Memory B cell (primary cell): ENCODE data around the gene ERBB2.

Experiments
- ATAC-seq: fragments of 150-1000 bp; cut with Tn5 transposase; 2 replicates; pipeline ENCODE4 v1.10.0; 2021; ENCODE audit warnings: low read depth, mild to moderate bottlenecking, moderate library complexity
- DNase-seq, 2 donors: peaks; one replicate each; pipeline ENCODE4 v3.0.0; 2022; ENCODE audit warnings: low spot score in 2 of 2
- H3K27ac Mint-ChIP-seq: one replicate; pipeline ENCODE4 v1.8.0; 2022; ENCODE audit warnings: mild to moderate bottlenecking, moderate library complexity, mixed read lengths
- H3K27me3 Mint-ChIP-seq: one replicate; pipeline ENCODE4 v1.8.0; 2022; ENCODE audit warnings: mixed read lengths
- H3K36me3 Mint-ChIP-seq: one replicate; pipeline ENCODE4 v1.8.0; 2022; ENCODE audit warnings: mild to moderate bottlenecking, mixed read lengths
- H3K4me1 Mint-ChIP-seq: one replicate; pipeline ENCODE4 v1.8.0; 2022; ENCODE audit warnings: mixed read lengths
- H3K4me3 Mint-ChIP-seq: one replicate; pipeline ENCODE4 v1.8.0; 2022; ENCODE audit warnings: mild to moderate bottlenecking, moderate library complexity, mixed read lengths
- H3K9me3 Mint-ChIP-seq: one replicate; pipeline ENCODE4 v1.8.0; 2022; ENCODE audit warnings: mixed read lengths

Gene ERBB2

DNA sequence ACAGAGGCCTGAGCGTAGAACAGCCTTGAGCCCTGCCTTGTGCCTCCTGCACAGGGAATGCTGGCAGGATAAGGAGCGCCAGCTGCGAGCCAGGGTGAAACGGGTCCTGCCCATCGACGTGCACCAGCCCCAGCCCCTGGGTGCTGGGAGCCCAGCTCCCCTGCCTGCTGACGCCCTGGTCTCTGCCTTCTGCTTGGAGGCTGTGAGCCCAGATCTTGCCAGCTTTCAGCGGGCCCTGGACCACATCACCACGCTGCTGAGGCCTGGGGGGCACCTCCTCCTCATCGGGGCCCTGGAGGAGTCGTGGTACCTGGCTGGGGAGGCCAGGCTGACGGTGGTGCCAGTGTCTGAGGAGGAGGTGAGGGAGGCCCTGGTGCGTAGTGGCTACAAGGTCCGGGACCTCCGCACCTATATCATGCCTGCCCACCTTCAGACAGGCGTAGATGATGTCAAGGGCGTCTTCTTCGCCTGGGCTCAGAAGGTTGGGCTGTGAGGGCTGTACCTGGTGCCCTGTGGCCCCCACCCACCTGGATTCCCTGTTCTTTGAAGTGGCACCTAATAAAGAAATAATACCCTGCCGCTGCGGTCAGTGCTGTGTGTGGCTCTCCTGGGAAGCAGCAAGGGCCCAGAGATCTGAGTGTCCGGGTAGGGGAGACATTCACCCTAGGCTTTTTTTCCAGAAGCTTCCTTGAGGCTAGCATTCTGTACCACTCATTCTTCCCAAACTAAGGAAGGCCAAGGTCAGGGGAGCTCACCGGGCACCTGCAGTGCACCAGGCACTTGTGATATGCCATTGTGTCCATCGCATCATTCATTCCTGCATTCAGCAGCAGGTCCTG, 29.7 kb upstream of the ERBB2 start:
- peaks cover 34% of the 10 kb centered on the region for H3K4me1 Mint-ChIP-seq
- DNase-seq (no peak), ATAC-seq (no peak)
- no peak overlapping the region for H3K4me3 Mint-ChIP-seq
- H3K9me3 Mint-ChIP-seq: no peaks in the 10 kb centered on the region
- H3K27me3 Mint-ChIP-seq: peaks cover 6% of the 10 kb centered on the region
- H3K36me3 Mint-ChIP-seq: no peaks in the 10 kb centered on the region
- peak overlapping the region; percentile 7 for H3K27ac Mint-ChIP-seq

- Mint-ChIP-seq H3K9me3 (no peaks in the 10 kb centered on the region), H3K4me1 (peaks cover 36% of the 10 kb centered on the region), H3K36me3 (no peaks in the 10 kb centered on the region), H3K27ac (peak overlapping the region; percentile 7), H3K27me3 (peaks cover 6% of the 10 kb centered on the region), H3K4me3 (no peak overlapping the region)
- DNase-seq (no peak), ATAC-seq (no peak)
These were observed 29.1 kb upstream of the ERBB2 start for GRCh38 chr17:39670746-39671145.

GRCh38 chr17:39671651-39672521, 28.0 kb upstream of the ERBB2 start:
- Mint-ChIP-seq H3K27me3 (peaks cover 4% of the 10 kb centered on the region), H3K9me3 (no peaks in the 10 kb centered on the region), H3K4me1 (peaks cover 41% of the 10 kb centered on the region), H3K36me3 (no peaks in the 10 kb centered on the region), H3K27ac (peak overlapping the region; percentile 29), H3K4me3 (peak overlapping the region; percentile 37)
- no peak for ATAC-seq
- DNase-seq: no peak

DNA sequence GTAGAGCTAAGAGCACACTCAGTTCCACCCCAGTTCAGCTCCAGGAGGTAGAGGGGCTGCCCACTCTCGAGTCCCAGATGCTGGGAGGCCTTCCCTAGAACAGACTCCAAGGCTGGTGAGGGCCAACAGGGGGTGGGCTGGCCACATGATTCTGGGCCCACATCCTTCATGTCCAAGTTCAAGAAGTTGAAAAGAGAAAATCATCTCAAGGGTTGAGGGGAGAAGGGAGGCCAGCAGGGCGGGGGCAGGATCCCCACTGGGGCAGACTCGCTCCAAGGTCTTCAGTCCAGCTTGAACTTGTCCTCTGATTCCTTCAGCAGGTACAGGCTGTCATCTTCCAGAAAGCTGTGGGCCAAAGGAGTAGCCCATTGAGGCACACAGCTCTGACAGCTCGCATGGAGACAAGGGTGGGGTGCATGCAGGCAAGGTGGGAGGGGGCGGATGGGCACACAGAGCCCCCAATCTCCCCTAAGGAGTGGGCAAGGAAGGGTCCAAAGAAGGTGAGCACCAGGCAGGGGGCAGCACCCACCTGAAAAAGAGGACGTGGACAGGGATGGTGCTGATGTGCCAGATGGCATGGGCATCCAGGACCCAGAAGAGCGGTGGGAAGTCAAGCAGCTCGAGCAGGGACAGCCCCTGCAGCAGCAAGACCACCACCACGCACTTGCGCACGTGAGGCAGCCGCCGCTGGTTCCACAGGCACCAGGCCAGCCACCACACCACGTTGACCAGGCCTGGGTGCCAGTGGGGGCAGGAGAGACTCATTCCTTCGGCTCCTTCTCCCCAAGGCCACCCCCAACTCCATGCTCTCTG, 27.1 kb upstream of the ERBB2 start:
- DNase-seq (no peak), ATAC-seq (no peak)
- Mint-ChIP-seq H3K4me1 (peaks cover 47% of the 10 kb centered on the region), H3K36me3 (no peaks in the 10 kb centered on the region), H3K27ac (no peak overlapping the region), H3K4me3 (no peak overlapping the region), H3K27me3 (peaks cover 4% of the 10 kb centered on the region), H3K9me3 (no peaks in the 10 kb centered on the region)

GRCh38 chr17:39673335-39674081, 26.4 kb upstream of the ERBB2 start:
- H3K4me1 Mint-ChIP-seq: peaks cover 47% of the 10 kb centered on the region
- H3K27me3 Mint-ChIP-seq: peaks cover 3% of the 10 kb centered on the region
- no peak overlapping the region for H3K4me3 Mint-ChIP-seq
- H3K36me3 Mint-ChIP-seq: no peaks in the 10 kb centered on the region
- no peak for DNase-seq
- no peaks in the 10 kb centered on the region for H3K9me3 Mint-ChIP-seq
- no peak overlapping the region for H3K27ac Mint-ChIP-seq
- no peak for ATAC-seq

DNA sequence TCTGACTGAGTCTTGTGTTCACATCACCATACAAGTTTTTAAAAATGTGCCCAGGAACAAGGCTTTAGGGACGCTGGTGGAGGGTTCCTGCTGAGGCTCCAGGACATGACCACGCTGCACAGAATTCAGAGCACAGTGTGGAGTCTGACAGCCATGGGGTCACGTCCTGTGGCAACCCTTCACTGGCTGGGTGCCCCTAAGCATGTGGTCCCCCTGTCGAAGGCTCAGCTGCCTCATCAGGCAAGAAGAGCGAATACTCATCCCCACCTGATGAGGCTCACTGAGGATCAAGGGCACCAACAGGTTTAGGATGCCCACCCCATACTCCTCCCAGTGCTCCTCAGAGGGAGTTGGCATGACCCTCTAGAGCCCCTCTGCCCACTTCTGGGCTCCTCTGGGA, 25.7 kb upstream of the ERBB2 start:
- Mint-ChIP-seq H3K27ac (no peak overlapping the region), H3K36me3 (no peaks in the 10 kb centered on the region), H3K4me3 (no peak overlapping the region), H3K4me1 (peaks cover 51% of the 10 kb centered on the region), H3K9me3 (no peaks in the 10 kb centered on the region), H3K27me3 (no peaks in the 10 kb centered on the region)
- DNase-seq (no peak), ATAC-seq (no peak)

DNA sequence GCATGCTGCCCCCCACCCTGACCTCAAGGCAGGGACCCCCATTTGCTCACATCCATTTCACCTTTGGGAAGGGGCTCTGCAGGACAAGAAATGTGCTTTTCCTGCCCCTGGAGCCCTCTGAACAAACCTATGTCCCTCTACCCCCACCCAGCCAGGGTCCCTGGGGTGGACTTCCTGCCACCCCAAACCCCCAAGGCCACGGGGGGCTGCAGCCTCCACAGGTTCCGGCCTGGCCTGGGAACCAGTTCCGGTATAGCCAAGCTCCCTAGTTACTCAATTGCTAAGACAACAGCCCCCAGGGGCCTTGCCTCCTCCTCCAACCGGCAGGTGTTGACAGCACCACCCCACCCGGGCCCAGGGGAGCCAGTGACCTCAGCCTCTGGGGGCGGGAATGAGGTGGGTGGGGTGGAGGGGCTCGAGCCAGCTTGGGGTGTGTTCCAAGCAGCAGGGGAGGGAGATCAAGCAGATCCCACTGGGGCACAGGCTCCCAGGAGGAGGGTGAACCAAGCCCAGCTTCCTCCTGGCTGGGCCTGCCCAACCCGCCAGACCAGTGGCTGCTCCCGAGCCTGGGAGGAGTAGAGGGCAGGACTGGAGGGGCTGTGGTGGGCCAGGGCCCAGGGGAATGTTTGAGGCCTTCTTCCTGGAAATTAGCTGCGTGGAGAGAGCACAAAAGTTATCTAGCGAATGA, 25.0 kb upstream of the ERBB2 start:
- DNase-seq: no peak
- peaks cover 58% of the 10 kb centered on the region for H3K4me1 Mint-ChIP-seq
- H3K27ac Mint-ChIP-seq: peak overlapping the region; percentile 82

DNA sequence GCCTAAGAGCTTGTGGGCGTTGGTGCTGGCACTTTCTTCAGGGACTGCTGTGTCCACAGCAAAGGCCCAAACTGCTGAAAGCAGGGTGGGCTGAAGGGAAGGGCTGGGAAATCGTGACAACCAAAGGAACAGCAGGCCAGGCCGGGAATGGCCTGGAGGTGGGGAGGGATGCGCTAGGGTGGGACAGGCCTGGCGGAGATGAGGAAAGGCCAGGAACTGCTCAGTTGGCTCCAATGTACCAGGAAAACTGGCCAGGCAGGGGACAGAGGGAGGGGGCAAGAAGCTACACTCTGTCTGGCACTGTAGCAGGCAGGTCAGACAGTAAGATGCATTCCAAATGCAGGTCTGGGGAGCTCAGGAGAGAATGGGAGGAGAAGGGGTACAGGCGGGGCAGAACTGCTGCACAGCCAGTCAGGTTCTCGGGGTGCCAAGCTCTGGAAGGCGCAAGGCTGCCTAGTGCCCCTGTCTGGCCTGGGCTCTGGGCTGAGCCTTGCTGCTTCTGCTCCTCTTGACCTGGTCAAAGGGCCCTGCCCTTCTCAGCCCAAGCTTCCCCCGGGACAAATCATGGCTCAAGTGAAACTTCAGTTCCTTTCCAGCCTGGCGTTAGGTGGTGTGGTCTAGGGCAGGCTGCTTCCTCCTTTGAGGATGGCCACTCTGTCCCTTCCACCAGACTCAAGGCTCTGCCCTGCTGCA, 24.3 kb upstream of the ERBB2 start:
- Mint-ChIP-seq H3K36me3 (no peaks in the 10 kb centered on the region), H3K4me3 (peak overlapping the region; percentile 49), H3K27ac (peak overlapping the region; percentile 82), H3K9me3 (no peaks in the 10 kb centered on the region), H3K4me1 (peaks cover 63% of the 10 kb centered on the region), H3K27me3 (no peaks in the 10 kb centered on the region)
- DNase-seq: no peak
- ATAC-seq: no peak

More for the DNA sequence above, 25.0 kb upstream of the ERBB2 start:
- H3K4me3 Mint-ChIP-seq: peak overlapping the region; percentile 55
- no peaks in the 10 kb centered on the region for H3K9me3 Mint-ChIP-seq
- H3K27me3 Mint-ChIP-seq: no peaks in the 10 kb centered on the region
- H3K36me3 Mint-ChIP-seq: no peaks in the 10 kb centered on the region
- peak; percentile 58 for ATAC-seq

DNA sequence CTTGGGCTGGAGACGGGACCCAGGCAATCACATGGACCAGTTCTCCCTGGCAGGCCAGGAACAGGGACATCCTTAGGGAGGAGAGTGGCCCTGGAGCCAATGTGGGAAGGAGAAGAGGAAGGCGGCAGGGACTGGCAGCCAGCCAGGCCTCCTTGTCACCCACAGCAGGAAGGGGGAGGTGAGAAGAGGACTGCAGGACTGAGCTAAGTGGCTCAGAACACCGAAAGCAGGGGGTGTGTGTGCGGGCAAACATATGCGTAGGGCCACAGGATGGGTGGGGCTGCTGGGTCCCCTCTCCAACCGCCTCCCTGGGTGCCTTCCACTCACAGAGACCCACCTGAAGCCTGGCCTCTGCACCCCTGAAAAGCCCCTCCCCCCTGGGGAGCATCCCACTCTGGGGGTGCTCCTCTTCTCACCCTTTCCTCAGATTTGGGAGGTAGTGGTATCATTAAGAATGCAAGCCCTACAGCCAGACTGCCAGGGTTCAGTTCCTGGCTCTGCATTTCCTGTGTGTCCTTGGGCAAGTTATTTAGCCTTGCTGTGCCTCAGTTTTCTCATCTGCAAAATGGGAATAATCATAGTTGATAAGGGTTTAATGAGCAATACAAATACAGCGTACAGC, 23.6 kb upstream of the ERBB2 start:
- no peaks in the 10 kb centered on the region for H3K27me3 Mint-ChIP-seq
- no peaks in the 10 kb centered on the region for H3K9me3 Mint-ChIP-seq
- ATAC-seq: peak; percentile 69
- H3K4me3 Mint-ChIP-seq: peak overlapping the region; percentile 21
- peaks cover 65% of the 10 kb centered on the region for H3K4me1 Mint-ChIP-seq
- DNase-seq: no peak
- peaks cover 2% of the 10 kb centered on the region for H3K36me3 Mint-ChIP-seq
- H3K27ac Mint-ChIP-seq: peak overlapping the region; percentile 18

GRCh38 chr17:39677072-39677471, 22.8 kb upstream of the ERBB2 start:
- ATAC-seq (no peak), DNase-seq (no peak)
- Mint-ChIP-seq H3K4me3 (no peak overlapping the region), H3K36me3 (peaks cover 2% of the 10 kb centered on the region), H3K4me1 (peaks cover 60% of the 10 kb centered on the region), H3K27ac (peak overlapping the region; percentile 67), H3K9me3 (no peaks in the 10 kb centered on the region), H3K27me3 (no peaks in the 10 kb centered on the region)

- no peaks in the 10 kb centered on the region for H3K27me3 Mint-ChIP-seq
- no peak for DNase-seq
- peak overlapping the region; percentile 85 for H3K27ac Mint-ChIP-seq
- H3K4me1 Mint-ChIP-seq: peaks cover 56% of the 10 kb centered on the region
- H3K9me3 Mint-ChIP-seq: no peaks in the 10 kb centered on the region
- ATAC-seq: no peak
- no peak overlapping the region for H3K4me3 Mint-ChIP-seq
- H3K36me3 Mint-ChIP-seq: peaks cover 2% of the 10 kb centered on the region
These were observed 22.1 kb upstream of the ERBB2 start for GRCh38 chr17:39677542-39678339.
